HG03108 (cell line): ENCODE results near the gene PDLIM5.

ENCODE experiments used
- ATAC-seq: cut with Tn5 transposase; IDR thresholded peaks from one replicate; pipeline ENCODE4 v1.9.1; 2021; ENCODE audit warnings: moderate library complexity; ENCODE audit not compliant: unreplicated experiment

PDLIM5 gene

GRCh38 chr4:94680176-94680862, 228.6 kb downstream of the PDLIM5 start:
- no peak for ATAC-seq

DNA sequence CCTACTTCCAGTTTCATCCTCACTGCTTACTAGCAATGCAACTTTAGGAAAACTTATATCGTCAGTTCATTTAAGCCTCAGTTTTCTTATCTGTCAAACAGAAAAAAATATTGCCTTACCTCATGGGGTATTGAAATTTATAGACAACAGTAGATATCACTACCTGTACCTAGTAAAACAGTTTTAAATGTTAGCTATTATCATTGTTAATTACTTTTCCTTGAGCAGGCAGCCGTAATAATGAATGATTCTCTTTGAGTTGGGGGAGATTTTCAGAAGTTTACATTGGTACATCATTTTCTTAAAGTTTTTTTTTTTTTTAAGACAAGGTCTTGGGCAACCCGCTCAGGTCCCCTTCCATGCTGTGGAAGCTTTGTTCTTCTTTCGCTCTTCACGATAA, 234.3 kb downstream of the PDLIM5 start:
- ATAC-seq: no peak

- no peak for ATAC-seq
Observed at GRCh38 chr4:94689155-94689860, 237.6 kb downstream of the PDLIM5 start.

DNA sequence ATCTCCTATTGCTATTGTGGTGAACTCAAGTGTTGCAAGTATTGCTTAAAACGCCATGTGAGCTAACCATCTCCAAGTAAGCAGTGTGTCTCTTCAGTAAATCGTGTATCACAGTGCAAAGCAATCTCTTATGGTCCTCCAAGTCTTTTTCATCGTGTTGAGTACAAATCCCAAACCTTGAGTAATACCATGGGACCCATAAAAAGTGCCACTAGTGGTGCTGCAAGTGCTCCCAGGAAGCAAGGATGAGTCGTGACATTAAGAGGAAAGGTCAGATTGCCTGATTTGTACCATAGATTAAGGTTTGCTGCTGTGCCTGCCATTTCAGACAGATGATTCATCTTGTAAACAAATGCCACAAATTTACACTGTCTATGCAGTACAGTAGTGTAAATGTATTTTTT, 239.1 kb downstream of the PDLIM5 start:
- no peak for ATAC-seq

DNA sequence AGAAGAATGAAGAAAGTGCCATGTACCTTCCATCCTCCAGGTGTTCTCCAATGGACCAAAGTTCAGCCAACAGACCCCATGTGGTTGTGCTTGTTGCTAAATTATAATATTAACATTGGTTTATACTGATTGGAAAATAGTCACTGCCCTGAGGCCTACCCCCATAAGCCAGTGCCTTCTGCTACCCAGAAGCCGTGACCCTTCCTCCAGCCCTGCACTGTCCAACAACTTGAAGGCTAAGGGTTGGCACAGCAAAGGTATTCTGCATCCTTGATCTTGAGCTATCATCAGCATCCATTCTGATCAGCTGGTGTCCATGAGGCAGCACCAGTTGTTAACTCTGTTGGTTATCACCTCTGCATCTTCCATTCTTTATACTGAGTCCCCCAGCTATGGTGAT, 239.8 kb downstream of the PDLIM5 start:
- ATAC-seq: no peak

DNA sequence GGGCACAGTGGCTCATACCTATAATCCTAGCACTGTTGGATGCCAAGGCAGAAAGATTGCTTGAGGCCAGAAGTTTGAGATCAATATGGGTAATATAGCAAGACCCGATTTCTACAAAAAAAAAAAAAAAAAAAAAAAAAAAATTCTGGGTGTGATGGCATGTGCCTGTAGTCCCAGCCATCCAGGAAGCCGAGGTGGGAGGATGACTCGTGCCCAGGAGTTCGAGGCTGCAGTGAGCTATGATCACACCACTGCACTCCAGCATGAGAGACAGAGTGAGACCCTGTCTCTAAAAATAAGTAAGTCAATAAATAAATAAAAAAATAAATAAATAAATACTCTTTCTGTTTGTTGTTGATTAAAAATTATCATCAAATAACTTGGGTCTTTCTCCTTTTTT, 243.6 kb downstream of the PDLIM5 start:
- ATAC-seq: no peak

GRCh38 chr4:94698187-94698586, 246.4 kb downstream of the PDLIM5 start:
- no peak for ATAC-seq

GRCh38 chr4:94700298-94700697, 248.6 kb downstream of the PDLIM5 start:
- no peak for ATAC-seq

GRCh38 chr4:94701631-94702300, 250.0 kb downstream of the PDLIM5 start:
- ATAC-seq: no peak

DNA sequence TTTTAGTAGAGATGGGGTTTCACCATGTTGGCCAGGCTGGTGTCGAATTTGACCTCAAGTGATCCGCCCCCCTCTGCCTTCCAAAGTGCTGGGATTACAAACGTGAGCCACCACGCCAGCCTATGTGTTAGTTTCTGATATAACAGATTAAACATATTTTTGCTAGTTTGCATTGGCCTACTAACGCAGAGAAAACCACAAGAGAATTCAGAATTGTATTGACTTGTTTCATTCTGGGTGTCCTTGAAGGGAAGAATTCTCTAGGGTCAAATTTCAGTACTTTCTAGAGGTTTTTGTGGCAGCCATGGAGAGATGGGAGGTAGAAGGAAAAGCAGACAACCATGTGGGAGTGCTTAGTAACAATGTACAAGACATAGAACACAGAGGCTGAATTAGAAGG, 259.9 kb downstream of the PDLIM5 start:
- ATAC-seq: no peak

DNA sequence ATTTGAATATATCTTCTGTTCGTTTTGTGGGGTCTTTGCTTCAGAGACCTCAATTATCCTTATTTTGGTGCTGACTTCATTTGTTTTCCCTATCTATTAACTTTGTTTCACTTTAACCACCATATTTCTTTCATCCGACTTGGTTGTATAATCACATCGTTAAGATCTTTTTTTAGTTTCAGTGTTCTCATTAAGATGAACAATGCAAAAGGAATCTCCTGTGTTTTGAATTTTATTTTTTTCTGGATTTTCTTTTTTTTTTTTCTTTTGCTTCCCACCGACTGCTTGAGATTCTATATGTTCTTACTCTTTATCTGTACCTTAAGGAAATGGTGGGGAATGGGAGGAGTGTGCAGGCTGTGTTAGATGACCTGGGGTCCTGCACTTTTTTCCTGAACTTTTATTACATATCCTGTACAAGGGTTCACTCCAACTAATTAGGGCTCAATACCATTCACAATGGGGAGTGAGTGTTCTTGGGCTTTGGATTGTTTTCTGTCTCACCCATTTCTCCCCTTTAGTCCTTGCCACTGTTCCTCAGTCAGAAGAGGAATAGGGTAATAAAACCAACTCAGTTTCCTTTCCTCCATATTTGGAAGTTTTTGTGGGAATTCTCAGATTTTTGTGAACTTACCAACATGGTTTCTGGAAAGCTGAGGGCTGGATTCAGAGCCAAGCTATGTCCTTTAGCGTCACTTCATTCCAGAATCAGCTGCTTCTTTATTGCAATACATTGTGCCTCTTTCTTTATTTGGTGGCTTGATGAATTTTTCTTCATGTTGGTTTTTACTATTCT, 262.8 kb downstream of the PDLIM5 start:
- no peak for ATAC-seq

GRCh38 chr4:94715726-94716125, 264.0 kb downstream of the PDLIM5 start:
- no peak for ATAC-seq
